ENCODE measurements around the gene ATPAF2.

Gene ATPAF2

GRCh38 chr17:18038861-18039534 is at the start of gene ATPAF2, which contains the start of gene GID4:
Gene ATPAF2, minus strand, starts transcription at chr17:18039168. Its CDS starts 155 bp downstream, at chr17:18039013.
Gene GID4, plus strand, starts transcription at chr17:18039408. Its CDS starts 57 bp downstream, at chr17:18039465.
- peaks cover 62% of the 10 kb centered on the region for H3K4me1 Mint-ChIP-seq
- ATAC-seq (peak; percentile 94), DNase-seq (peak; percentile 100)
- H3K27ac Mint-ChIP-seq, result peak within 1 kb of the TSS; percentile 95 to 96
- no peaks in the 10 kb centered on the region for H3K27me3 Mint-ChIP-seq
- H3K4me3 Mint-ChIP-seq, result peak within 1 kb of the TSS; percentile 97 to 98
- no peaks in the 10 kb centered on the region for H3K9me3 Mint-ChIP-seq

- Mint-ChIP-seq H3K27ac (peak within 1 kb of the TSS; percentile 99), H3K27me3 (no peaks in the 10 kb centered on the region), H3K4me3 (peak within 1 kb of the TSS; percentile 98 to 100), H3K9me3 (no peaks in the 10 kb centered on the region), H3K4me1 (peaks cover 46% of the 10 kb centered on the region)
- peak; percentile 92 to 93 for DNase-seq
- ATAC-seq, result peak; percentile 99
These were observed 48.9 kb upstream of the ATPAF2 start, which contains the start of gene DRG2 for GRCh38 chr17:18087610-18088491. Gene DRG2, plus strand, starts transcription at chr17:18087948. Its CDS starts 76 bp downstream, at chr17:18088024.

GRCh38 chr17:18084256-18084655 is 45.3 kb upstream of the ATPAF2 start:
- no peak overlapping the region for H3K27ac Mint-ChIP-seq
- peaks cover 22% of the 10 kb centered on the region for H3K4me1 Mint-ChIP-seq
- H3K27me3 Mint-ChIP-seq, result peaks cover 15% of the 10 kb centered on the region
- no peak for DNase-seq
- no peaks in the 10 kb centered on the region for H3K9me3 Mint-ChIP-seq
- H3K4me3 Mint-ChIP-seq, result no peak overlapping the region
- no peak for ATAC-seq

GRCh38 chr17:18079543-18079942 is 40.6 kb upstream of the ATPAF2 start:
- ATAC-seq (no peak), DNase-seq (no peak)
- Mint-ChIP-seq H3K27ac (peak overlapping the region in 1 of 2 donors; percentile 3), H3K27me3 (peaks cover 42% of the 10 kb centered on the region), H3K4me3 (no peak overlapping the region), H3K9me3 (no peaks in the 10 kb centered on the region), H3K4me1 (no peaks in the 10 kb centered on the region)

- no peaks in the 10 kb centered on the region for H3K4me1 Mint-ChIP-seq
- no peak overlapping the region for H3K4me3 Mint-ChIP-seq
- peaks cover 42% of the 10 kb centered on the region for H3K27me3 Mint-ChIP-seq
- no peak for ATAC-seq
- H3K27ac Mint-ChIP-seq, result no peak overlapping the region
- DNase-seq, result no peak
- H3K9me3 Mint-ChIP-seq, result no peaks in the 10 kb centered on the region
These were observed 38.0 kb upstream of the ATPAF2 start for GRCh38 chr17:18076936-18077335.

GRCh38 chr17:18074566-18075272 is 35.8 kb upstream of the ATPAF2 start:
- Mint-ChIP-seq H3K27ac (no peak overlapping the region), H3K9me3 (no peaks in the 10 kb centered on the region), H3K4me3 (no peak overlapping the region), H3K27me3 (peaks cover 32% of the 10 kb centered on the region), H3K4me1 (peaks cover 8% of the 10 kb centered on the region)
- ATAC-seq (no peak), DNase-seq (no peak)

- Mint-ChIP-seq H3K4me1 (peaks cover 8% of the 10 kb centered on the region), H3K4me3 (no peak overlapping the region), H3K9me3 (no peaks in the 10 kb centered on the region), H3K27ac (no peak overlapping the region), H3K27me3 (peaks cover 20% of the 10 kb centered on the region)
- DNase-seq, result no peak
- no peak for ATAC-seq
These were observed 32.8 kb upstream of the ATPAF2 start for GRCh38 chr17:18071751-18072150.

- Mint-ChIP-seq H3K27me3 (peaks cover 11% of the 10 kb centered on the region), H3K4me3 (peak overlapping the region in 1 of 2 donors; percentile 31), H3K4me1 (peaks cover 8% of the 10 kb centered on the region), H3K27ac (peak overlapping the region in 1 of 2 donors; percentile 66), H3K9me3 (no peaks in the 10 kb centered on the region)
- ATAC-seq (no peak), DNase-seq (no peak)
These were observed 31.9 kb upstream of the ATPAF2 start for GRCh38 chr17:18070861-18071340.

- no peak for DNase-seq
- Mint-ChIP-seq H3K27ac (peak overlapping the region in 1 of 2 donors; percentile 46), H3K4me1 (peaks cover 8% of the 10 kb centered on the region), H3K27me3 (no peaks in the 10 kb centered on the region), H3K9me3 (no peaks in the 10 kb centered on the region), H3K4me3 (no peak overlapping the region)
- ATAC-seq, result no peak
These were observed 30.1 kb upstream of the ATPAF2 start for GRCh38 chr17:18069101-18069500.

GRCh38 chr17:18066866-18067265 is 27.9 kb upstream of the ATPAF2 start:
- no peak for DNase-seq
- no peak overlapping the region for H3K27ac Mint-ChIP-seq
- no peaks in the 10 kb centered on the region for H3K27me3 Mint-ChIP-seq
- H3K9me3 Mint-ChIP-seq, result no peaks in the 10 kb centered on the region
- H3K4me1 Mint-ChIP-seq, result peaks cover 8% of the 10 kb centered on the region
- no peak for ATAC-seq
- H3K4me3 Mint-ChIP-seq, result no peak overlapping the region

- H3K27me3 Mint-ChIP-seq, result no peaks in the 10 kb centered on the region
These were observed 26.6 kb upstream of the ATPAF2 start for GRCh38 chr17:18065546-18065945.

GRCh38 chr17:18064053-18064452 is 25.1 kb upstream of the ATPAF2 start:
- Mint-ChIP-seq H3K4me1 (no peaks in the 10 kb centered on the region), H3K27ac (no peak overlapping the region), H3K4me3 (no peak overlapping the region), H3K9me3 (no peaks in the 10 kb centered on the region), H3K27me3 (no peaks in the 10 kb centered on the region)
- no peak for DNase-seq
- ATAC-seq, result no peak

More at GRCh38 chr17:18065546-18065945, 26.6 kb upstream of the ATPAF2 start:
- no peak overlapping the region for H3K27ac Mint-ChIP-seq
- H3K9me3 Mint-ChIP-seq, result no peaks in the 10 kb centered on the region
- peaks cover under 1% of the 10 kb centered on the region for H3K4me1 Mint-ChIP-seq
- no peak for DNase-seq
- no peak overlapping the region for H3K4me3 Mint-ChIP-seq
- ATAC-seq, result no peak

- H3K27me3 Mint-ChIP-seq, result no peaks in the 10 kb centered on the region
- no peaks in the 10 kb centered on the region for H3K4me1 Mint-ChIP-seq
- H3K4me3 Mint-ChIP-seq, result no peak overlapping the region
- H3K9me3 Mint-ChIP-seq, result no peaks in the 10 kb centered on the region
- no peak for DNase-seq
- ATAC-seq, result no peak
- H3K27ac Mint-ChIP-seq, result peak overlapping the region in 1 of 2 donors; percentile 91
These were observed 20.3 kb upstream of the ATPAF2 start for GRCh38 chr17:18059283-18059682.

GRCh38 chr17:18056214-18056613 is 17.2 kb upstream of the ATPAF2 start:
- ATAC-seq (no peak), DNase-seq (no peak)
- Mint-ChIP-seq H3K27ac (no peak overlapping the region), H3K9me3 (no peaks in the 10 kb centered on the region), H3K4me3 (no peak overlapping the region), H3K4me1 (no peaks in the 10 kb centered on the region), H3K27me3 (no peaks in the 10 kb centered on the region)

GRCh38 chr17:18055597-18055996 is 16.6 kb upstream of the ATPAF2 start:
- Mint-ChIP-seq H3K27ac (no peak overlapping the region), H3K4me3 (no peak overlapping the region), H3K4me1 (no peaks in the 10 kb centered on the region), H3K9me3 (no peaks in the 10 kb centered on the region), H3K27me3 (no peaks in the 10 kb centered on the region)
- DNase-seq, result no peak
- no peak for ATAC-seq

All from stimulated activated naive CD8-positive, alpha-beta T cell treated with anti-CD3 and anti-CD28 coated beads, Interleukin-15, amount 100 ng/mL, for 72 hours (primary cell).